GM10266 (cell line): ENCODE results near the gene ELF2.
"Not testable (repeated sequence)": the region's sequence is repeated elsewhere in the genome, so short reads cannot be mapped to it uniquely, and the experiment has no call there.

Experiments
- DNase-seq: peaks from one replicate; pipeline ENCODE4 v3.0.0; 2012; ENCODE audit errors: extremely low spot score
- CTCF ChIP-seq: IDR thresholded peaks from 2 replicates; pipeline ENCODE4 v1.5.1; 2012; ENCODE audit warnings: mild to moderate bottlenecking, low read depth; ENCODE audit not compliant: control insufficient read depth, insufficient read depth; ENCODE audit errors: missing control alignments

Gene ELF2

GRCh38 chr4:139011225-139011950 is 165.6 kb downstream of the ELF2 start:
- TF ChIP-seq CTCF, result no peak
- no peak for DNase-seq

- no peak for DNase-seq
- no peak for TF ChIP-seq CTCF
Observed at GRCh38 chr4:139009702-139010101, 167.3 kb downstream of the ELF2 start.

- DNase-seq, result not testable (repeated sequence)
Observed at GRCh38 chr4:139008278-139008677, 168.7 kb downstream of the ELF2 start.

- no peak for DNase-seq
- TF ChIP-seq CTCF, result no peak
Observed at GRCh38 chr4:139007640-139008039, 169.4 kb downstream of the ELF2 start.
